A673 (cell line): ENCODE results near the gene NDUFAF3. TPM values are rescaled to one million over a fixed set of nuclear protein-coding genes. Genes with fewer than 3 reads are reported as not detected.
"Not testable (repeated sequence)": the region's sequence is repeated elsewhere in the genome, so short reads cannot be mapped to it uniquely, and the experiment has no call there.

Source experiments
- BruUV-seq: library from RNA; stranded (reverse); fragments of 400-500 nt; replicated peaks from 2 replicates; lab custom pipeline; 2021; lab: Mats Ljungman, UMichigan
- CTCF ChIA-PET: fragments of 300-600 bp; sonication (Branson Sonifier 250); formaldehyde crosslinking; loops from one replicate; lab custom pipeline; 2022; ENCODE audit warnings: antibody characterized with exemption; lab: Charles Lee
- POLR2A ChIA-PET: fragments of 300-600 bp; sonication (Branson Sonifier 250); formaldehyde crosslinking; loops from one replicate; lab custom pipeline; 2022; ENCODE audit warnings: antibody characterized with exemption; ENCODE audit not compliant: low non-redundant PET; lab: Charles Lee
- DNase-seq: peaks from one replicate; pipeline ENCODE4 v3.0.0-alpha.2; 2015; ENCODE audit warnings: low spot score
- H3K27ac ChIP-seq: fragments of 200-600 bp; sonication (generic); 2 replicates; pipeline ENCODE4 v1.5.1; 2016; ENCODE audit warnings: mixed run types, low read depth, mild to moderate bottlenecking, mixed read lengths, antibody characterized with exemption, low read length; ENCODE audit not compliant: poor library complexity, severe bottlenecking
- H3K27me3 ChIP-seq: fragments of 200-600 bp; sonication (generic); replicated peaks from 2 replicates; pipeline ENCODE4 v1.6.1; 2017; ENCODE audit warnings: mixed run types, low read depth, mild to moderate bottlenecking, mixed read lengths, antibody characterized with exemption, low read length; ENCODE audit not compliant: insufficient read depth, poor library complexity
- H3K36me3 ChIP-seq: fragments of 200-600 bp; sonication (generic); 2 replicates; pipeline ENCODE4 v1.6.1; 2016; ENCODE audit warnings: mixed run types, mild to moderate bottlenecking, mixed read lengths, antibody characterized with exemption, low read length; ENCODE audit not compliant: insufficient read depth, poor library complexity, severe bottlenecking
- H3K4me1 ChIP-seq: fragments of 200-600 bp; sonication (generic); 2 replicates; pipeline ENCODE4 v1.6.1; 2017; ENCODE audit warnings: mixed run types, mild to moderate bottlenecking, mixed read lengths, antibody characterized with exemption, low read length; ENCODE audit not compliant: insufficient read depth, poor library complexity, severe bottlenecking
- H3K4me3 ChIP-seq: fragments of 200-600 bp; sonication (generic); 2 replicates; pipeline ENCODE4 v1.5.1; 2016; ENCODE audit warnings: low read depth, mixed run types, mild to moderate bottlenecking, mixed read lengths, low read length; ENCODE audit not compliant: poor library complexity, severe bottlenecking
- H3K9me3 ChIP-seq: fragments of 200-600 bp; sonication (generic); 2 replicates; pipeline ENCODE4 v1.6.1; 2016; ENCODE audit warnings: mixed run types, low read depth, mild to moderate bottlenecking, mixed read lengths, antibody characterized with exemption, low read length; ENCODE audit not compliant: poor library complexity, severe bottlenecking
- EZH2 ChIP-seq: fragments of 200-600 bp; sonication (generic); IDR thresholded peaks from 2 replicates; pipeline ENCODE4 v1.6.1; 2017; ENCODE audit warnings: borderline replicate concordance, low read depth, mild to moderate bottlenecking, mixed read lengths, antibody characterized with exemption, low read length; ENCODE audit not compliant: poor library complexity, severe bottlenecking
- intact Hi-C: fragments of 100-400 bp; cut with micrococcal nuclease; formaldehyde crosslinking; loops from one replicate; pipeline ENCODE4 v1.10.0; 2022; ENCODE audit not compliant: unreplicated experiment
- total RNA-seq: library from RNA; stranded (reverse); gene quantifications from 2 replicates; pipeline ENCODE4 v1.2.3, GENCODE V29; 2021
- TF ChIP-seq, protein P1 (sequence below): fragments of 300-800, 200-600 bp; sonication (generic); conservative IDR thresholded peaks from 2 replicates; pipeline ENCODE4 v1.5.1; 2017; ENCODE audit warnings: low read depth, mild to moderate bottlenecking, antibody characterized with exemption, low read length, moderate library complexity, mixed read lengths

The NDUFAF3 gene
- total RNA-seq, 1 experiment from 2014 or later = 36.6 TPM

DNA sequence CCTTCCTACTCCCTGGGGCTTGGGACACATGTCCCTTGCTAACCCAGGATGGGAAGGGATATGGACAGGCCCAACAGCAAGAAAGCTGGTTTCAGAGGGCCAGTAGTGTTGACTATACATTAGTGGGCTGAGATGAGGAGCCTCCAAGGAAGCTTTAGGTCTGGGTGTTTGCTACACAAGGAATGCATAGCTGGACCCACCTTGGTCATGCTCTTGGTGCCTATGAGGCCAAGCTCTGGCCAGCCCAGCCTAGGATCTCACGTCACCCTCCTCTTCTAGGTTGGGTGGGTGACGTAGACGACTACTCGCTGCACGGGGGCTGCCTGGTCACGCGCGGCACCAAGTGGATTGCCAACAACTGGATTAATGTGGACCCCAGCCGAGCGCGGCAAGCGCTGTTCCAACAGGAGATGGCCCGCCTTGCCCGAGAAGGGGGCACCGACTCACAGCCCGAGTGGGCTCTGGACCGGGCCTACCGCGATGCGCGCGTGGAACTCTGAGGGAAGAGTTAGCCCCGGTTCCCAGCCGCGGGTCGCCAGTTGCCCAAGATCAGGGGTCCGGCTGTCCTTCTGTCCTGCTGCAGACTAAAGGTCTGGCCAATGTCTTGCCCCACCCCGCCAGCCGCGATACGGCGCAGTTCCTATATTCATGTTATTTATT is 15.4 kb upstream of the NDUFAF3 start:
- ChIA-PET CTCF (interaction anchor here (0.5 to 1.9 kb wide), 4 partner anchors 15 to 464 kb away, joined by 4 to 14 read pairs (median 4); partner anchors contain the start of genes DAG1, NDUFAF3 and P4HTM), POLR2A (interaction anchor here (0.7 to 1.1 kb wide), 2 partner anchors 17 to 19 kb away, joined by 5 to 13 read pairs; partner anchors contain the start of gene P4HTM)
- no TSS peak for BruUV-seq
- H3K9me3 ChIP-seq = no peaks in the 10 kb centered on the region
- H3K27ac ChIP-seq = peak overlapping the region; percentile 97
- no peaks in the 10 kb centered on the region for H3K27me3 ChIP-seq
- no peak for DNase-seq
- H3K4me1 ChIP-seq = no peaks in the 10 kb centered on the region
- TF ChIP-seq, protein P1, sequence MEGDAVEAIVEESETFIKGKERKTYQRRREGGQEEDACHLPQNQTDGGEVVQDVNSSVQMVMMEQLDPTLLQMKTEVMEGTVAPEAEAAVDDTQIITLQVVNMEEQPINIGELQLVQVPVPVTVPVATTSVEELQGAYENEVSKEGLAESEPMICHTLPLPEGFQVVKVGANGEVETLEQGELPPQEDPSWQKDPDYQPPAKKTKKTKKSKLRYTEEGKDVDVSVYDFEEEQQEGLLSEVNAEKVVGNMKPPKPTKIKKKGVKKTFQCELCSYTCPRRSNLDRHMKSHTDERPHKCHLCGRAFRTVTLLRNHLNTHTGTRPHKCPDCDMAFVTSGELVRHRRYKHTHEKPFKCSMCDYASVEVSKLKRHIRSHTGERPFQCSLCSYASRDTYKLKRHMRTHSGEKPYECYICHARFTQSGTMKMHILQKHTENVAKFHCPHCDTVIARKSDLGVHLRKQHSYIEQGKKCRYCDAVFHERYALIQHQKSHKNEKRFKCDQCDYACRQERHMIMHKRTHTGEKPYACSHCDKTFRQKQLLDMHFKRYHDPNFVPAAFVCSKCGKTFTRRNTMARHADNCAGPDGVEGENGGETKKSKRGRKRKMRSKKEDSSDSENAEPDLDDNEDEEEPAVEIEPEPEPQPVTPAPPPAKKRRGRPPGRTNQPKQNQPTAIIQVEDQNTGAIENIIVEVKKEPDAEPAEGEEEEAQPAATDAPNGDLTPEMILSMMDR = no peak
- TF ChIP-seq EZH2 = no peak
- H3K4me3 ChIP-seq = peak overlapping the region; percentile 74
- no peaks in the 10 kb centered on the region for H3K36me3 ChIP-seq
- intact Hi-C loops = no loop called here

DNA sequence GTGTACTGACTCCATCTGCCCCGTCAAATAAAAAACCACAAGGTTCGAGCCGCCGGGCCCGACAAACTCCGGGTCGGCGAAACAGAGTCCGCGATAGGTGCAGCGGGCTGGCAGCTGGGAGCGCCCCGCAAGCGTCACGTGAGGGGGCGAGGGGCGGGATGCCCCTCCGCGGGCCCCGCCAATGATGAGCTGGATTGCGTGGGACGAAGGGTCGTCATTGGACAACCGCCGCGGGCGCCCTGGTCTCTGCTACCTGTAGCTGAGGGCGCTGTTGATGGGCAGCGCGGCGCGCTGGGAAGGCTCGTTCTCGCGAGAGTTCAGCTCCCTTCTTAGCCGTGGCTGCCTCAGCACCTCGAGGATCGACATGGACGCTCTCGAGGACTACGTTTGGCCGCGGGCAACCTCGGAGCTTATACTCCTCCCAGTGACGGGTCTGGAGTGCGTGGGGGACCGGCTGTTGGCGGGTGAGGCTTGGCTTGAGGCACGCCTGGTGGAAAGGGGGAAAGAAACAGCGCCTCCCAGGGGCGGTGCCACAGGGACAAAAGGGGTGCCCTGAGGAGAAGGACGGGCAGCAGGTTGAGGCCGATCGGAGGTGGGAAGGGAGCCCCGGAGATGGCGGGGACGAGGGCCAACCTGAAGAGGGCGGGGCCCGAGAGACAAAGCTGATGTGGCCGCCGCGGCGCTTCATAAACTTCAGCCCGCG is 14.7 kb upstream of the NDUFAF3 start, which contains the start of gene WDR6:
WDR6 (plus strand) TSS at position 324 of the 703 bp plus-strand sequence; CDS start at position 365, 41 bp downstream.
- intact Hi-C loops = no loop called here
- Histone ChIP-seq H3K4me3 (peak within 1 kb of the TSS; percentile 74), H3K36me3 (no peaks in the 10 kb centered on the region), H3K27ac (peak within 1 kb of the TSS; percentile 97), H3K4me1 (no peaks in the 10 kb centered on the region), H3K9me3 (no peaks in the 10 kb centered on the region), H3K27me3 (no peaks in the 10 kb centered on the region)
- peak; percentile 92 for DNase-seq
- CTCF ChIA-PET = interaction anchor here (0.5 to 1.9 kb wide), 6 partner anchors 14 to 606 kb away, joined by 3 to 14 read pairs (median 4); partner anchors contain the start of genes DAG1, NDUFAF3 and P4HTM
- no TSS peak for BruUV-seq
- POLR2A ChIA-PET = interaction anchor here (0.7 to 1.1 kb wide), 2 partner anchors 18 to 19 kb away, joined by 5 to 13 read pairs; partner anchors contain the start of gene P4HTM
- TF ChIP-seq, protein P1 = peak; percentile 46
- no peak for TF ChIP-seq EZH2

DNA sequence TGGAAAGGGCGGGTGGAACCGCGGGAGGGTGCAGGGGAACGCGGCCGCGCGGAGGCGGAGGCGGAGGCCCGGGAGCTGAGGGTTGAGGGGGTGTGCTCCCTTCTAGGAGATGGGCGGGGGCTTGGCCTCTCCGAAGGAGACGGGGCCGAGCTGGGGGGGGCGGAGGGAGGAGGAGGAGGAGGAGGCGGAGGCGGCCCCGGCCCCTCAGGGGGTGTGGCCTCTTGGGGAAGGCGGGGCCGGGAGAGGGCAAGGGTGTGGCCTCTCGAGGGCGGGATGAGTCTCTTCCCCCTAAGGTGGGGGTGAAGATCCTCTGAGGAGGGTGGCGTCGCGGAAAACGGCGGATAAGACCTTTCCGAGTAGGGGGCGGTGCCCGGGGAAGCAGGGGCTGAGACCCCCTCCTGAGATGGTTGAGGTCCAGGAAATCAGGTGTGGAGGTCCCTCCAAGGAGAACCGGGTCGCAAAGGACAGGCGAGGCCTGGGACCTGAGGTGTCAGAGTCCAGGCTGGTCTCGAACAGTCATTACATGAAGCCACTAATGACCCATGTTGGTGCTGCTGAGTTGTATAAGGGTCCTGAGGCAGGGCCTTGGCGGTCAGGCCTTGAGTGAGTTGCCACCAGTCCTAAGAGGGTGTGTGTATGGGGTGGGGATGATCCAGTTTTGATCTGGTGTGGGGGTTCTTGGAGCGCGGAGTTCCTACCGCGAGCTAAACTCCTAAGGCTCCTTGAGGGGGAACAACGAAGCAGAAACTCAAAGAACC is 14.0 kb upstream of the NDUFAF3 start:
- Histone ChIP-seq H3K27ac (peak overlapping the region; percentile 97), H3K4me1 (no peaks in the 10 kb centered on the region), H3K9me3 (no peaks in the 10 kb centered on the region), H3K27me3 (no peaks in the 10 kb centered on the region), H3K4me3 (peak overlapping the region; percentile 74), H3K36me3 (no peaks in the 10 kb centered on the region)
- POLR2A ChIA-PET = interaction anchor here (1.1 kb wide), 1 partner anchor 20 kb away, joined by 13 read pairs; no protein-coding TSS in a partner anchor
- intact Hi-C loops = no loop called here
- CTCF ChIA-PET = interaction anchor here (0.6 to 1.9 kb wide), 5 partner anchors 13 to 607 kb away, joined by 3 to 14 read pairs (median 4); partner anchors contain the start of genes NDUFAF3 and P4HTM
- TF ChIP-seq EZH2 = no peak
- TF ChIP-seq, protein P1 = no peak
- no TSS peak for BruUV-seq
- DNase-seq = peak; percentile 87

DNA sequence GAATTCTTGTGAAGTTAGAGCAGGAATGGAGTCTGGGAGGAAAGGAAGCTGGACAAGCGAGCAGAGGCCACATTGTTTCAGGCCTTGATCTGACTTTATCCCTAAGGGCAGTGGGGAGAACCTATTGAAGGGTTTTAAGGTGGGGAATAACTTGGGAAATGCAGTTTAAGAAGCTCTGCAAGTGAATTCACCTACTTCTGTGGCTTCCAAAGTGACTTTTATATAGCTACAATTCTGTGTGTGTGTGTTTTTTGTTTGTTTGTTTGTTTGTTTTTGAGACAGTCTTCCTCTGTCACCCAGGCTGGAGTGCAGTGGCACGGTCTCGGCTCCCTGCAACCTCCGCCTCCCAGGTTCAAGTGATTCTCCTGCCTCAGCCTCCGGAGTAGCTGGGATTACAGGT is 13.3 kb upstream of the NDUFAF3 start:
- TSS peak; percentile 34 for BruUV-seq
- H3K4me3 ChIP-seq = peak overlapping the region; percentile 74
- H3K27ac ChIP-seq, H3K36me3 ChIP-seq, H3K4me1 ChIP-seq, H3K9me3 ChIP-seq, intact Hi-C loops, H3K27me3 ChIP-seq, DNase-seq: not testable (repeated sequence)
- ChIA-PET POLR2A (interaction anchor here (0.7 kb wide), 1 partner anchor 1180 kb away, joined by 5 read pairs; no protein-coding TSS in a partner anchor), CTCF (interaction anchor here (1.9 kb wide), 1 partner anchor 21 kb away, joined by 5 read pairs; no protein-coding TSS in a partner anchor)
